K562 (cell line): Measurements from ENCODE around the gene PTPRU. TPM values are rescaled to one million over a fixed set of nuclear protein-coding genes. Genes with fewer than 3 reads are reported as not detected.

Experiments used
- BRCA1 ChIP-seq, 2 experiments: fragments of 450-650 bp in 1 of 2; sonication (generic) in 1 of 2; formaldehyde crosslinking in 1 of 2; IDR thresholded peaks; 2 replicates each; pipeline versions ENCODE4 v1.5.0 to v1.6.1; 2017 to 2020; ENCODE audit warnings: mild to moderate bottlenecking in 1 of 2, missing genetic modification reagents in 1 of 2
- CBX1 ChIP-seq: sonication (generic); IDR thresholded peaks from 2 replicates; pipeline ENCODE4 v1.6.1; 2016; ENCODE audit warnings: antibody characterized with exemption, low read depth, mild to moderate bottlenecking
- EP400 ChIP-seq: fragments of 450-650 bp; IDR thresholded peaks from 2 replicates; pipeline ENCODE4 v1.6.1; 2017; ENCODE audit warnings: antibody characterized with exemption, mild to moderate bottlenecking, moderate library complexity
- FOS ChIP-seq: IDR thresholded peaks from 3 replicates; pipeline ENCODE4 v1.6.1; 2011; ENCODE audit not compliant: insufficient read length; ENCODE audit errors: extremely low read depth
- GABPB1 ChIP-seq: sonication (generic); formaldehyde crosslinking; IDR thresholded peaks from 2 replicates; pipeline ENCODE4 v1.8.0; 2022; ENCODE audit warnings: mild to moderate bottlenecking, missing genetic modification reagents
- HDAC8 ChIP-seq: fragments of 450-650 bp; IDR thresholded peaks from 2 replicates; pipeline ENCODE4 v1.6.1; 2016; ENCODE audit warnings: mild to moderate bottlenecking, missing genetic modification characterization, moderate library complexity, missing compliant biosample characterization
- KLF16 ChIP-seq: IDR thresholded peaks from 2 replicates; pipeline ENCODE4 v1.6.1; 2016; ENCODE audit warnings: antibody characterized with exemption
- NONO ChIP-seq, 2 experiments: fragments of 200-400 bp in 1 of 2; fragments of 450-650 bp in 1 of 2; formaldehyde crosslinking in 1 of 2; IDR thresholded peaks; 2 replicates each; pipeline ENCODE4 v1.6.1; 2017; ENCODE audit warnings: low read depth in 2 of 2, mild to moderate bottlenecking in 2 of 2, moderate library complexity in 2 of 2, low read length in 1 of 2
- NR1H2 ChIP-seq: sonication (generic); formaldehyde crosslinking; IDR thresholded peaks from 2 replicates; pipeline ENCODE4 v1.4.0; 2020; ENCODE audit warnings: mild to moderate bottlenecking, missing genetic modification reagents
- SAFB2 ChIP-seq: fragments of 200-400 bp; formaldehyde crosslinking; IDR thresholded peaks from 2 replicates; pipeline ENCODE4 v1.6.1; 2018; ENCODE audit warnings: borderline replicate concordance, low read length, low read depth, moderate library complexity; ENCODE audit not compliant: severe bottlenecking
- ZBTB17 ChIP-seq: fragments of 450-650 bp; formaldehyde crosslinking; IDR thresholded peaks from 2 replicates; pipeline ENCODE4 v1.4.0; 2020; ENCODE audit warnings: mild to moderate bottlenecking
- ZC3H8 ChIP-seq: fragments of 450-650 bp; IDR thresholded peaks from 2 replicates; pipeline ENCODE4 v1.6.1; 2017
- ZFPM2 ChIP-seq: fragments of 250-450 bp; sonication (Bioruptor Pico); IDR thresholded peaks from 2 replicates; pipeline ENCODE4 v1.5.1; 2022; ENCODE audit warnings: mild to moderate bottlenecking
- ZNF431 ChIP-seq: sonication (generic); formaldehyde crosslinking; IDR thresholded peaks from 2 replicates; pipeline ENCODE4 v1.8.0; 2022; ENCODE audit warnings: mild to moderate bottlenecking, missing genetic modification reagents
- ZNF507 ChIP-seq: conservative IDR thresholded peaks from 2 replicates; pipeline ENCODE4 v1.6.1; 2017; ENCODE audit warnings: missing genetic modification characterization, missing compliant biosample characterization
- ZNF766 ChIP-seq: fragments of 200-800 bp; sonication (Bioruptor generic); conservative IDR thresholded peaks from 2 replicates; pipeline ENCODE4 v1.6.1; 2016; ENCODE audit warnings: missing genetic modification characterization, missing compliant biosample characterization
- ZNF785 ChIP-seq: fragments of 250-450 bp; sonication (Bioruptor Pico); IDR thresholded peaks from 2 replicates; pipeline ENCODE4 v1.4.0; 2020; ENCODE audit warnings: mild to moderate bottlenecking
- polyA plus RNA-seq, 8 experiments: library from polyadenylated mRNA; depleted of rRNA in 4 of 8; stranded (reverse) in 5 of 8; unstranded in 3 of 8; fragments of >200 nt; fragmentation: Nextera tagmentation in 2 of 8; fragmentation: Illumina TruSeq in 1 of 8; extraction: Ambion mirVana in 2 of 8; extraction: Trizol in 1 of 8; gene quantifications; 2 replicates each; pipeline versions ENCODE4 v1.2.1 to v1.2.3, GENCODE V29; 2011 to 2014; ENCODE audit warnings: inconsistent platforms in 1 of 8, missing spikeins in 1 of 8
- total RNA-seq, 7 experiments: library from RNA; depleted of rRNA in 6 of 7; stranded (reverse); fragments of >200 nt in 6 of 7; fragmentation: Illumina TruSeq in 2 of 7; extraction: Trizol in 2 of 7; gene quantifications; 2 replicates each; pipeline versions ENCODE4 v1.2.1 to v1.2.3, GENCODE V29; 2011 to 2021; ENCODE audit warnings: low replicate concordance in 1 of 7
- TF ChIP-seq, protein P1 (sequence below): sonication (generic); formaldehyde crosslinking; IDR thresholded peaks from 2 replicates; pipeline ENCODE4 v1.8.0; 2023; ENCODE audit warnings: mild to moderate bottlenecking, missing genetic modification reagents
- TF ChIP-seq, protein P2 (sequence below): fragments of 250-450 bp; sonication (Bioruptor Pico); IDR thresholded peaks from 2 replicates; pipeline ENCODE4 v1.5.0; 2020; ENCODE audit warnings: mild to moderate bottlenecking
- TF ChIP-seq, protein P3 (sequence below): sonication (generic); formaldehyde crosslinking; IDR thresholded peaks from 2 replicates; pipeline ENCODE4 v1.9.0; 2022; ENCODE audit warnings: mild to moderate bottlenecking, missing genetic modification reagents
- TF ChIP-seq, protein P4 (sequence below), 2 experiments: fragments of 450-650 bp in 1 of 2; sonication (generic) in 1 of 2; formaldehyde crosslinking in 1 of 2; IDR thresholded peaks in 1 of 2; conservative IDR thresholded peaks in 1 of 2; 2 replicates each; pipeline versions ENCODE4 v1.6.1 to v1.8.1; 2016 to 2023; ENCODE audit warnings: mild to moderate bottlenecking in 2 of 2, moderate library complexity in 2 of 2, inconsistent platforms in 1 of 2, missing genetic modification reagents in 1 of 2

PTPRU gene
- total and polyA plus RNA-seq, 9 of the 15 experiments (the other 6 are each of a cell fraction or from before 2014, with no cell fraction given), result 0.01 to 2.9 (median 1.0) TPM

DNA sequence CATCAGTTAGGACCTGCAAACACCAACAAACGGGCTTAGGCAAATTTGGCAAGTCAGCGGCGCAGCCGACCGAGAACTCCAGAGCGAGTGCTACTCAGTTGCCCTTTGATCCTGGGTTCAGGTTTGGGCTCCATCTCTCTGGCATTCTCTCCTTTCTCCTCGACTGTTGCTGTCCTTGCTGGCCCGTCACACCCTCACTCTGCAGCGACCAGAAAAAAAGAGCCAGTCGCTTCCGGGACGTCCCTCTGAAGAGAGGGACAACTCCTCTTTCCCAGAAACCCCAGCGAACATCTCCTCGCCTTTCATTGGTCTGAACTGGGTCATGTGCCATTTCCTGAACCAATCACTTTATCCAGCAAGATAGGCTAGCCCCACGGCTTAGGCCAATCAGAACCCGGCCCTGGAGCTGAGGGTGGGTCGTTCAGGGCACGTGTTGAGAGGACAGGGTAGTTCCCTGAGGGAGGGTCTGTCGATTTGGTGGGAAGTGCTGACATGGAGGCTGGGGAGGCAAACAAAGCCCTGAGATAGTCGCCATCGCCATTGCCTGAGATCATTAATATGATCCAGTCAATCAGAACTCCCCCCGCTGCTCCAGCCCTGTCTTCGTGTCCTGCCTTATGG, 113.7 kb downstream of the PTPRU start (continued):
- TF ChIP-seq, protein P1, sequence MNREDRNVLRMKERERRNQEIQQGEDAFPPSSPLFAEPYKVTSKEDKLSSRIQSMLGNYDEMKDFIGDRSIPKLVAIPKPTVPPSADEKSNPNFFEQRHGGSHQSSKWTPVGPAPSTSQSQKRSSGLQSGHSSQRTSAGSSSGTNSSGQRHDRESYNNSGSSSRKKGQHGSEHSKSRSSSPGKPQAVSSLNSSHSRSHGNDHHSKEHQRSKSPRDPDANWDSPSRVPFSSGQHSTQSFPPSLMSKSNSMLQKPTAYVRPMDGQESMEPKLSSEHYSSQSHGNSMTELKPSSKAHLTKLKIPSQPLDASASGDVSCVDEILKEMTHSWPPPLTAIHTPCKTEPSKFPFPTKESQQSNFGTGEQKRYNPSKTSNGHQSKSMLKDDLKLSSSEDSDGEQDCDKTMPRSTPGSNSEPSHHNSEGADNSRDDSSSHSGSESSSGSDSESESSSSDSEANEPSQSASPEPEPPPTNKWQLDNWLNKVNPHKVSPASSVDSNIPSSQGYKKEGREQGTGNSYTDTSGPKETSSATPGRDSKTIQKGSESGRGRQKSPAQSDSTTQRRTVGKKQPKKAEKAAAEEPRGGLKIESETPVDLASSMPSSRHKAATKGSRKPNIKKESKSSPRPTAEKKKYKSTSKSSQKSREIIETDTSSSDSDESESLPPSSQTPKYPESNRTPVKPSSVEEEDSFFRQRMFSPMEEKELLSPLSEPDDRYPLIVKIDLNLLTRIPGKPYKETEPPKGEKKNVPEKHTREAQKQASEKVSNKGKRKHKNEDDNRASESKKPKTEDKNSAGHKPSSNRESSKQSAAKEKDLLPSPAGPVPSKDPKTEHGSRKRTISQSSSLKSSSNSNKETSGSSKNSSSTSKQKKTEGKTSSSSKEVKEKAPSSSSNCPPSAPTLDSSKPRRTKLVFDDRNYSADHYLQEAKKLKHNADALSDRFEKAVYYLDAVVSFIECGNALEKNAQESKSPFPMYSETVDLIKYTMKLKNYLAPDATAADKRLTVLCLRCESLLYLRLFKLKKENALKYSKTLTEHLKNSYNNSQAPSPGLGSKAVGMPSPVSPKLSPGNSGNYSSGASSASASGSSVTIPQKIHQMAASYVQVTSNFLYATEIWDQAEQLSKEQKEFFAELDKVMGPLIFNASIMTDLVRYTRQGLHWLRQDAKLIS (CRISPR knock-in tag), result peak; percentile 62; the same call in 1 of the 2 replicates
- TF ChIP-seq KLF16 (no peak), ZNF431 (CRISPR knock-in tag) (peak; percentile 84; the same call in 1 of the 2 replicates), NR1H2 (CRISPR knock-in tag) (peak; percentile 82; the same call in 1 of the 2 replicates), CBX1 (peak; percentile 68; the same call in 1 of the 2 replicates), HDAC8 (peak; percentile 86; the same call in 1 of the 2 replicates), NONO (IDR thresholded peaks at IDR 0.05; ENCODE audit: low read depth in 2 of 2, low read length in 1 of 2) (no peak), ZNF507 (tag) (no peak), BRCA1 (IDR thresholded peaks at IDR 0.05) (no peak), BRCA1 (CRISPR knock-in tag; IDR thresholded peaks at IDR 0.05) (no peak), SAFB2 (no peak), ZC3H8 (no peak), ZBTB17 (0 out of 2 replicates have a peak, but pooled peaks have one; percentile 34), GABPB1 (CRISPR knock-in tag) (peak; percentile 60; the same call in 1 of the 2 replicates), ZFPM2 (CRISPR knock-in tag) (no peak), FOS (peak; percentile 91), ZNF766 (CRISPR knock-in tag) (0 out of 2 replicates have a peak, but pooled peaks have one; percentile 75), ZNF785 (CRISPR knock-in tag) (no peak), EP400 (0 out of 2 replicates have a peak, but pooled peaks have one; percentile 24)
- TF ChIP-seq, protein P2, sequence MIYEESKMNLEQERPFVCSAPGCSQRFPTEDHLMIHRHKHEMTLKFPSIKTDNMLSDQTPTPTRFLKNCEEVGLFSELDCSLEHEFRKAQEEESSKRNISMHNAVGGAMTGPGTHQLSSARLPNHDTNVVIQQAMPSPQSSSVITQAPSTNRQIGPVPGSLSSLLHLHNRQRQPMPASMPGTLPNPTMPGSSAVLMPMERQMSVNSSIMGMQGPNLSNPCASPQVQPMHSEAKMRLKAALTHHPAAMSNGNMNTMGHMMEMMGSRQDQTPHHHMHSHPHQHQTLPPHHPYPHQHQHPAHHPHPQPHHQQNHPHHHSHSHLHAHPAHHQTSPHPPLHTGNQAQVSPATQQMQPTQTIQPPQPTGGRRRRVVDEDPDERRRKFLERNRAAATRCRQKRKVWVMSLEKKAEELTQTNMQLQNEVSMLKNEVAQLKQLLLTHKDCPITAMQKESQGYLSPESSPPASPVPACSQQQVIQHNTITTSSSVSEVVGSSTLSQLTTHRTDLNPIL (CRISPR knock-in tag), result no peak
- TF ChIP-seq, protein P3, sequence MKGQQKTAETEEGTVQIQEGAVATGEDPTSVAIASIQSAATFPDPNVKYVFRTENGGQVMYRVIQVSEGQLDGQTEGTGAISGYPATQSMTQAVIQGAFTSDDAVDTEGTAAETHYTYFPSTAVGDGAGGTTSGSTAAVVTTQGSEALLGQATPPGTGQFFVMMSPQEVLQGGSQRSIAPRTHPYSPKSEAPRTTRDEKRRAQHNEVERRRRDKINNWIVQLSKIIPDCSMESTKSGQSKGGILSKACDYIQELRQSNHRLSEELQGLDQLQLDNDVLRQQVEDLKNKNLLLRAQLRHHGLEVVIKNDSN (CRISPR knock-in tag), result peak; percentile 96
- TF ChIP-seq, protein P4, sequence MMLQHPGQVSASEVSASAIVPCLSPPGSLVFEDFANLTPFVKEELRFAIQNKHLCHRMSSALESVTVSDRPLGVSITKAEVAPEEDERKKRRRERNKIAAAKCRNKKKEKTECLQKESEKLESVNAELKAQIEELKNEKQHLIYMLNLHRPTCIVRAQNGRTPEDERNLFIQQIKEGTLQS (IDR thresholded peaks at IDR 0.05), result no peak
- TF ChIP-seq, protein P4 (CRISPR knock-in tag; conservative IDR thresholded peaks at IDR 0.05), result 0 out of 2 replicates have a peak, but pooled peaks have one; percentile 14
